C4-2B (cell line): Measurements from ENCODE around the gene SLC44A5.
"Not testable (repeated sequence)": the region's sequence is repeated elsewhere in the genome, so short reads cannot be mapped to it uniquely, and the experiment has no call there.

ENCODE experiments used
- CTCF ChIP-seq: fragments of 450-650 bp; conservative IDR thresholded peaks from 2 replicates; pipeline ENCODE4 v1.5.1; 2017; ENCODE audit warnings: mild to moderate bottlenecking
- ZFX ChIP-seq: fragments of 450-650 bp; IDR thresholded peaks from 2 replicates; pipeline ENCODE4 v1.6.1; 2017

- not testable (repeated sequence) for TF ChIP-seq CTCF, ZFX
Measured at GRCh38 chr1:75263616-75264015, 347.3 kb downstream of the SLC44A5 start.
